Fibroblast of mammary gland (primary cell): ENCODE results near the gene GLCCI1.

Experiments used
- DNase-seq: peaks from one replicate; pipeline ENCODE4 v3.0.0-alpha.2; 2010; ENCODE audit warnings: low read depth
- H3K4me3 ChIP-seq: 2 replicates; pipeline ENCODE4 v1.5.1; 2011; ENCODE audit warnings: low read depth, mild to moderate bottlenecking, low read length, moderate library complexity; ENCODE audit not compliant: control insufficient read depth
- CTCF ChIP-seq: conservative IDR thresholded peaks from 2 replicates; pipeline ENCODE4 v1.5.1; 2011; ENCODE audit warnings: low read depth, low read length, inconsistent platforms; ENCODE audit not compliant: control insufficient read depth, insufficient read depth

GLCCI1 gene

GRCh38 chr7:7923818-7924217 is 44.8 kb upstream of the GLCCI1 start:
- no peak for DNase-seq
- no peak for TF ChIP-seq CTCF
- H3K4me3 ChIP-seq = no peak overlapping the region

- no peak for TF ChIP-seq CTCF
- no peak for DNase-seq
- H3K4me3 ChIP-seq = no peak overlapping the region
These were observed 44.3 kb upstream of the GLCCI1 start for GRCh38 chr7:7924303-7924702.

GRCh38 chr7:7931626-7932025 is 37.0 kb upstream of the GLCCI1 start:
- no peak for TF ChIP-seq CTCF
- no peak overlapping the region for H3K4me3 ChIP-seq

GRCh38 chr7:7932553-7932952 is 36.0 kb upstream of the GLCCI1 start:
- DNase-seq = peak; percentile 14
- no peak for TF ChIP-seq CTCF

More at GRCh38 chr7:7931626-7932025, 37.0 kb upstream of the GLCCI1 start:
- no peak for DNase-seq

DNA sequence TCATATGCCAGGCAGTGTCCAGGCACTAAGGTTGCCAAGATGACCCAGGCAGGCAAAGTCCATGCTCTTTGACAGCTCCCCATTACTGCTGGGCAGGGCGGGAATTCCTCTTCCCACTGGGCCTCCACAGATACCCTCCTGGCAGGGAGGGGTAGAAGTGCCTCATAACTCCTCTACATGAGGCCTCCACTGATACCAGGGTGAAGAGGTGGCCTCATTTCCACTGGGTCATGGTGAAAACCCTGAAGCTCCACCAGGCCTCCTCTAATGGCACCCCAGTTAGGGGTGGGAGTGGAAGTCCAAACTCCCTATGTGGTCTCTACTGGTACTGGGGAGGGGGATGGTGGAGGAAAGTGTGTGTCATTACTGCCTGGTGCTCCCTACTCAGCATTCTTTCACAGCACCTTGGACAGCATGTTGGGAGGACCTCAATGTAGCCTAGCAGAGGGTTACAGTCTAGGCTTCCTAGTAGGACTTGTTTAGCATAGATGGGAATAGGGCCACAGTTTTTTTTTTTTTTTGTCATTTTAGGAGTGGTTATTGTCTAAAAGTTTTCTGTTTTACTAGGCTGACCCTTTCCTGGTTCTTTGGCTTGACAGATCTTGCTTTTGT is 34.6 kb upstream of the GLCCI1 start:
- no peak for TF ChIP-seq CTCF
- no peak for DNase-seq

More at GRCh38 chr7:7932553-7932952, 36.0 kb upstream of the GLCCI1 start:
- no peak overlapping the region for H3K4me3 ChIP-seq

DNA sequence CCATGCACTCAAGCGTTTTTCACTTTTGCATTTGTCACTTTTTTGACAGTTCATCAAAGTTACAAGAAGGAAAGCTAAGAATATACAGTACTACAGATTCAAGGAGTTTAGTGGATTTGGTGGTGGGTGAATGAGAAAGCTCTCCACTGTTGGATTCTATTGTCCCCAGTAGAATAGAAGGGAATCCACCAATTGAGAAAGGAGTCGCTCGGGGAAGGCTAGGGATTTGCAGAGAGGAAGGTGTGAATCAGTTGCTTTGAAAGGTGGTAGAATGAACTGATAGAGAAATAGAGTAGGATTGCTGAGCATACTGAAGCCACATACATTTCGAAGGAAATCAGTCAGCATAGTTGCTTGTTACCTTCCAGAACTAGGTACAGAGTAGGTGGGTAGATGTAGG is 33.7 kb upstream of the GLCCI1 start:
- no peak overlapping the region for H3K4me3 ChIP-seq
- TF ChIP-seq CTCF = no peak
- DNase-seq = no peak

More for the DNA sequence above, 34.6 kb upstream of the GLCCI1 start:
- no peak overlapping the region for H3K4me3 ChIP-seq

DNA sequence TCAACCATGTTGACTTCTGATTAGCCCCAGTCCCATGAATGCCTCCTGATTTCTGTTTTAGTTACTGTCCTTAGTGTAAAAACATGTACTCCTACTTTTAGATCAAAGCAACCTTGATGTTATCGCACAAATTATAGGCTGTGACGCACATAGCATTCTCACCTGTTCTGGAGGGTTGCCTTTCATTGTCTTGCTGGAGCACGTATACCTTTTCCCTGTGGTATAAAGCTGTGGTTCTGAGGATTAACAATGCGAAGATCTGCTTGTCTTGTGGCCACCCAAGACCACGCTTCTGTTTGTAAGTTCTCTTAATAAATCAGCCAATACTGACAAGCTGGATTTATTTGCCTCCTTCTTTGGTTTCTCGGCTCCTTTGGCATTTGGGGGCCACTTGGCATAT is 30.1 kb upstream of the GLCCI1 start:
- no peak for TF ChIP-seq CTCF
- DNase-seq = no peak
- no peak overlapping the region for H3K4me3 ChIP-seq
